ENCODE data around the gene CIP2A. TPM values are rescaled to one million over a fixed set of nuclear protein-coding genes. Genes with fewer than 3 reads are reported as not detected.

The CIP2A gene
- total RNA-seq, 6 donors from 2014 or later = 1.9 to 7.5 (median 3.8) TPM

- TF ChIP-seq POLR2A (IDR thresholded peaks at IDR 0.05) (no peak), POLR2AphosphoS5 (IDR thresholded peaks at IDR 0.05) (no peak), EP300 (IDR thresholded peaks at IDR 0.05) (no peak)
- TF ChIP-seq, protein P1, sequence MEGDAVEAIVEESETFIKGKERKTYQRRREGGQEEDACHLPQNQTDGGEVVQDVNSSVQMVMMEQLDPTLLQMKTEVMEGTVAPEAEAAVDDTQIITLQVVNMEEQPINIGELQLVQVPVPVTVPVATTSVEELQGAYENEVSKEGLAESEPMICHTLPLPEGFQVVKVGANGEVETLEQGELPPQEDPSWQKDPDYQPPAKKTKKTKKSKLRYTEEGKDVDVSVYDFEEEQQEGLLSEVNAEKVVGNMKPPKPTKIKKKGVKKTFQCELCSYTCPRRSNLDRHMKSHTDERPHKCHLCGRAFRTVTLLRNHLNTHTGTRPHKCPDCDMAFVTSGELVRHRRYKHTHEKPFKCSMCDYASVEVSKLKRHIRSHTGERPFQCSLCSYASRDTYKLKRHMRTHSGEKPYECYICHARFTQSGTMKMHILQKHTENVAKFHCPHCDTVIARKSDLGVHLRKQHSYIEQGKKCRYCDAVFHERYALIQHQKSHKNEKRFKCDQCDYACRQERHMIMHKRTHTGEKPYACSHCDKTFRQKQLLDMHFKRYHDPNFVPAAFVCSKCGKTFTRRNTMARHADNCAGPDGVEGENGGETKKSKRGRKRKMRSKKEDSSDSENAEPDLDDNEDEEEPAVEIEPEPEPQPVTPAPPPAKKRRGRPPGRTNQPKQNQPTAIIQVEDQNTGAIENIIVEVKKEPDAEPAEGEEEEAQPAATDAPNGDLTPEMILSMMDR (IDR thresholded peaks at IDR 0.05) = no peak
- ATAC-seq (ENCODE audit: low FRiP score in 2 of 2) = peak in 1 of 2 donors; percentile 50
- DNase-seq = no peak
- H3K27ac ChIP-seq = no peak overlapping the region
- H3K36me3 ChIP-seq = no peaks in the 10 kb centered on the region
- H3K4me3 ChIP-seq = no peak overlapping the region
- no peaks in the 10 kb centered on the region for H3K27me3 ChIP-seq
- peaks cover 0 to 9% (median 0%) of the 10 kb centered on the region in 4 donors for H3K4me1 ChIP-seq
- 71 to 75% methylated on average over 2 of the region's 2 CpGs for WGBS, 2 donors
- H3K9me3 ChIP-seq = no peaks in the 10 kb centered on the region
Observed at GRCh38 chr3:108527817-108528216, 61.4 kb downstream of the CIP2A start.

DNA sequence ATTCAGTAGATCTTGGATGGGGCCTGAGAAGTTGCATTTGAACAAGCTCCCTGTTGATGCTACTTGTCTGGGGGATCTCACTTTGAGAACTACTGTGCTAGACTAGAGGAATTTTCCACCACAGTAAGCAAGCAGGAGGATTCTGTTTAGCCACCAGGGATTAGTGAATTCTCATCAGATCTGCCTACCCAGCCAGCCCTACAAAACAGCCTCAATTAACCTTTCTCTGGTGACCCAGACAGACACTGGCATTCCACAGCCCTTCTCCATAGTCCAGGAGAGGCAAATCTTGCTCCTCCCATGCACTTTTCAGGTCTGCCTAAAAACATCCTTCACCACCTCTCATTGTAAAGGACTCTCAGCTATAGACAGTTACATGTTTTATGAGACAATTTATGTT is 62.1 kb downstream of the CIP2A start:
- H3K9me3 ChIP-seq = no peaks in the 10 kb centered on the region
- TF ChIP-seq POLR2A (IDR thresholded peaks at IDR 0.05) = no peak
- no peak for TF ChIP-seq POLR2AphosphoS5 (IDR thresholded peaks at IDR 0.05)
- TF ChIP-seq, protein P1 (IDR thresholded peaks at IDR 0.05) = no peak
- TF ChIP-seq EP300 (IDR thresholded peaks at IDR 0.05) = no peak

GRCh38 chr3:108525971-108526370 is 63.3 kb downstream of the CIP2A start:
- TF ChIP-seq POLR2A (IDR thresholded peaks at IDR 0.05) (no peak), EP300 (IDR thresholded peaks at IDR 0.05) (no peak), POLR2AphosphoS5 (IDR thresholded peaks at IDR 0.05) (no peak)
- TF ChIP-seq, protein P1 (IDR thresholded peaks at IDR 0.05) = no peak
- Histone ChIP-seq H3K4me1 (peaks cover 0 to 9% (median 0%) of the 10 kb centered on the region in 4 donors), H3K36me3 (no peaks in the 10 kb centered on the region), H3K9me3 (no peaks in the 10 kb centered on the region), H3K27ac (no peak overlapping the region), H3K27me3 (no peaks in the 10 kb centered on the region), H3K4me3 (no peak overlapping the region)
- no peak for ATAC-seq (ENCODE audit: low FRiP score in 2 of 2)
- WGBS, 2 donors = 89 to 91% methylated on average over 2 of the region's 2 CpGs
- DNase-seq = no peak

More for the DNA sequence above, 62.1 kb downstream of the CIP2A start:
- Histone ChIP-seq H3K27ac (no peak overlapping the region), H3K27me3 (no peaks in the 10 kb centered on the region), H3K4me3 (no peak overlapping the region), H3K4me1 (peaks cover 0 to 9% (median 0%) of the 10 kb centered on the region in 4 donors), H3K36me3 (no peaks in the 10 kb centered on the region)
- no peak for DNase-seq
- ATAC-seq (ENCODE audit: low FRiP score in 2 of 2) = no peak

DNA sequence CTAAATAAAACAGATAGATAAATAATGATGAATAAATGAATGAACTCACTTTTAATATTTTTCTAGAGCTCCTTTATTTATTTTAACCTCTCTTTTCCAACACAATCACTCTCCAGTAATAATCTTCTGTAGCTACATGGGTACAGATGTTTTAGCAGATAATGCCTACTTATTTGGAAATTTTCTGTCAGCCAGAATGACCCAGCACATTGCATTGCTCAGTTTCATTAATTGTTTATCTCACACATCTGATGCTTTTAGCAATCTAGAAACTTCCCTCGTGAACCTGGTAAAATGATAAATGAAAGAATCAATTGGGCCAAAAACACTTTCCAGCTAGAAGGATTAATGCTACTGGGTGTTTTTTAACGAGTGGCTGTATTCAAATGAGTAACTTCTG is 64.0 kb downstream of the CIP2A start:
- Histone ChIP-seq H3K36me3 (no peaks in the 10 kb centered on the region), H3K4me3 (no peak overlapping the region), H3K9me3 (no peaks in the 10 kb centered on the region), H3K27ac (no peak overlapping the region), H3K4me1 (peaks cover 0 to 9% (median 0%) of the 10 kb centered on the region in 4 donors), H3K27me3 (no peaks in the 10 kb centered on the region)
- no peak for ATAC-seq (ENCODE audit: low FRiP score in 2 of 2)
- no peak for DNase-seq
- WGBS, 2 donors = 62% methylated on average over 2 of the region's 2 CpGs
- no peak for TF ChIP-seq POLR2A (IDR thresholded peaks at IDR 0.05)
- TF ChIP-seq POLR2AphosphoS5 (IDR thresholded peaks at IDR 0.05) = no peak
- TF ChIP-seq, protein P1 (IDR thresholded peaks at IDR 0.05) = no peak
- no peak for TF ChIP-seq EP300 (IDR thresholded peaks at IDR 0.05)

- H3K36me3 ChIP-seq = no peaks in the 10 kb centered on the region
- 36 to 66% methylated on average over 2 of the region's 2 CpGs for WGBS, 2 donors
- H3K4me1 ChIP-seq = peaks cover 0 to 9% (median 0%) of the 10 kb centered on the region in 4 donors
- TF ChIP-seq POLR2A (IDR thresholded peaks at IDR 0.05) = no peak
- TF ChIP-seq POLR2AphosphoS5 (IDR thresholded peaks at IDR 0.05) = no peak
- H3K27me3 ChIP-seq = no peaks in the 10 kb centered on the region
- DNase-seq = no peak
- no peaks in the 10 kb centered on the region for H3K9me3 ChIP-seq
- peak in 1 of 2 donors; percentile 56 for ATAC-seq (ENCODE audit: low FRiP score in 2 of 2)
- no peak overlapping the region for H3K27ac ChIP-seq
- H3K4me3 ChIP-seq = no peak overlapping the region
Observed at GRCh38 chr3:108524537-108524936, 64.7 kb downstream of the CIP2A start.
